ENCODE data around the gene CCT6A.
"Not testable (repeated sequence)": the region's sequence is repeated elsewhere in the genome, so short reads cannot be mapped to it uniquely, and the experiment has no call there.

CCT6A gene

DNA sequence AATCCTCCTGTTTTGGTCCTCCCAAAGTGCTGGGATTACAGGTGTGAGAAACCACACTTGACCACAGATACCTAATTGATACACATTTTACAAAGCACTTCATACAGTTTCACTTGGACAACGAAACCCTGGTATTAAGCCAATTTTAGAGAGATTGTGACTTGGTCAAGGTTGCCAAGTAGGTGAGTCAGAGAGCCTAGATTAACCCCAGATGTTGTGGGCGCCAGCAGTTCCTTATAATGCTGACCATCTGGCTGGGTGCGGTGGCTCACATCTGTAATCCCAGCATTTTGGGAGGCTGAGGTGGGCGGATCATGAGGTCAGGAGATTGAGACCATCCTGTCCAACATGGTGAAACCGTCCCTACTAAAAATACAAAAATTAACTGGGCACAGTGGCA is 46.1 kb downstream of the CCT6A start:
- TF ChIP-seq, protein P1, sequence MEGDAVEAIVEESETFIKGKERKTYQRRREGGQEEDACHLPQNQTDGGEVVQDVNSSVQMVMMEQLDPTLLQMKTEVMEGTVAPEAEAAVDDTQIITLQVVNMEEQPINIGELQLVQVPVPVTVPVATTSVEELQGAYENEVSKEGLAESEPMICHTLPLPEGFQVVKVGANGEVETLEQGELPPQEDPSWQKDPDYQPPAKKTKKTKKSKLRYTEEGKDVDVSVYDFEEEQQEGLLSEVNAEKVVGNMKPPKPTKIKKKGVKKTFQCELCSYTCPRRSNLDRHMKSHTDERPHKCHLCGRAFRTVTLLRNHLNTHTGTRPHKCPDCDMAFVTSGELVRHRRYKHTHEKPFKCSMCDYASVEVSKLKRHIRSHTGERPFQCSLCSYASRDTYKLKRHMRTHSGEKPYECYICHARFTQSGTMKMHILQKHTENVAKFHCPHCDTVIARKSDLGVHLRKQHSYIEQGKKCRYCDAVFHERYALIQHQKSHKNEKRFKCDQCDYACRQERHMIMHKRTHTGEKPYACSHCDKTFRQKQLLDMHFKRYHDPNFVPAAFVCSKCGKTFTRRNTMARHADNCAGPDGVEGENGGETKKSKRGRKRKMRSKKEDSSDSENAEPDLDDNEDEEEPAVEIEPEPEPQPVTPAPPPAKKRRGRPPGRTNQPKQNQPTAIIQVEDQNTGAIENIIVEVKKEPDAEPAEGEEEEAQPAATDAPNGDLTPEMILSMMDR (IDR thresholded peaks at IDR 0.05; ENCODE audit: control insufficient read depth, extremely low read depth, insufficient read depth), result no peak
- no peak overlapping the region for H3K4me3 ChIP-seq (ENCODE audit: low read depth, low read length)
- DNase-seq (ENCODE audit: low read depth), result no peak

GRCh38 chr7:56098187-56099008 is 46.8 kb downstream of the CCT6A start:
- not testable (repeated sequence) for H3K4me3 ChIP-seq (ENCODE audit: low read depth, low read length); DNase-seq (ENCODE audit: low read depth)

- TF ChIP-seq, protein P1 (IDR thresholded peaks at IDR 0.05; ENCODE audit: control insufficient read depth, extremely low read depth, insufficient read depth), result no peak
- H3K4me3 ChIP-seq (ENCODE audit: low read depth, low read length), result no peak overlapping the region
- no peak for DNase-seq (ENCODE audit: low read depth)
Observed at GRCh38 chr7:56099653-56100052, 48.1 kb downstream of the CCT6A start.

- DNase-seq (ENCODE audit: low read depth); H3K4me3 ChIP-seq (ENCODE audit: low read depth, low read length): not testable (repeated sequence)
Observed at GRCh38 chr7:56104138-56104537, 52.6 kb downstream of the CCT6A start.

GRCh38 chr7:56105508-56105907 is 53.9 kb downstream of the CCT6A start:
- peak; percentile 50 for DNase-seq (ENCODE audit: low read depth)

GRCh38 chr7:56106108-56107073 is 54.8 kb downstream of the CCT6A start, which contains the start of gene CHCHD2:
TSS of gene CHCHD2 (minus strand) at chr7:56106476. CDS start at chr7:56106413, 63 bp downstream.
- TF ChIP-seq, protein P1 (IDR thresholded peaks at IDR 0.05; ENCODE audit: control insufficient read depth, extremely low read depth, insufficient read depth), result no peak
- DNase-seq (ENCODE audit: low read depth), result peak; percentile 99
- H3K4me3 ChIP-seq (ENCODE audit: low read depth, low read length), result peak within 1 kb of the TSS; percentile 81

More at GRCh38 chr7:56105508-56105907, 53.9 kb downstream of the CCT6A start:
- TF ChIP-seq, protein P1 (IDR thresholded peaks at IDR 0.05; ENCODE audit: control insufficient read depth, extremely low read depth, insufficient read depth), result no peak
- H3K4me3 ChIP-seq (ENCODE audit: low read depth, low read length), result peak overlapping the region; percentile 81

GRCh38 chr7:56107954-56108258 is 56.3 kb downstream of the CCT6A start:
- TF ChIP-seq, protein P1 (IDR thresholded peaks at IDR 0.05; ENCODE audit: control insufficient read depth, extremely low read depth, insufficient read depth), result no peak
- no peak for DNase-seq (ENCODE audit: low read depth)
- no peak overlapping the region for H3K4me3 ChIP-seq (ENCODE audit: low read depth, low read length)

All from LNCaP clone FGC (cell line).